ENCODE data around the gene SLC44A3. TPM values are rescaled to one million over a fixed set of nuclear protein-coding genes. Genes with fewer than 3 reads are reported as not detected.
A peak's percentile ranks its signal among the peaks of the same experiment; 100 is the strongest.

Gene SLC44A3
- total RNA-seq, 6 donors from 2014 or later, result 6.3 to 24.2 (median 17.8) TPM

- peaks cover 4 to 20% (median 9%) of the 10 kb centered on the region in 4 donors for H3K4me1 ChIP-seq
- no peak overlapping the region for H3K27ac ChIP-seq
- H3K4me3 ChIP-seq, result no peak overlapping the region
- no peaks in the 10 kb centered on the region for H3K9me3 ChIP-seq
- no peaks in the 10 kb centered on the region for H3K27me3 ChIP-seq
- ATAC-seq (ENCODE audit: low FRiP score in 2 of 2) (no peak), DNase-seq (no peak)
- no peaks in the 10 kb centered on the region for H3K36me3 ChIP-seq
- TF ChIP-seq EP300 (IDR thresholded peaks at IDR 0.05) (no peak), CTCF (IDR thresholded peaks at IDR 0.05) (no peak), POLR2A (IDR thresholded peaks at IDR 0.05) (no peak), POLR2AphosphoS5 (IDR thresholded peaks at IDR 0.05) (no peak)
- 68 to 81% methylated on average over 2 of the region's 2 CpGs for WGBS, 2 donors
Measured at GRCh38 chr1:94817712-94818111, 2.4 kb upstream of the SLC44A3 start.

- DNase-seq (no peak), ATAC-seq (ENCODE audit: low FRiP score in 2 of 2) (no peak)
- no peaks in the 10 kb centered on the region for H3K9me3 ChIP-seq
- TF ChIP-seq CTCF (IDR thresholded peaks at IDR 0.05) (no peak), EP300 (IDR thresholded peaks at IDR 0.05) (no peak), POLR2A (IDR thresholded peaks at IDR 0.05) (no peak), POLR2AphosphoS5 (IDR thresholded peaks at IDR 0.05) (no peak)
- no peaks in the 10 kb centered on the region for H3K27me3 ChIP-seq
- peak overlapping the region in 3 of 4 donors; percentile 54 to 83 (median 70) for H3K27ac ChIP-seq
- 38 to 47% methylated on average over 14 of the region's 14 CpGs for WGBS, 2 donors
- no peaks in the 10 kb centered on the region for H3K36me3 ChIP-seq
- peak overlapping the region; percentile 15 to 69 (median 64) for H3K4me3 ChIP-seq
- peaks cover 4 to 20% (median 9%) of the 10 kb centered on the region in 4 donors for H3K4me1 ChIP-seq
Measured at GRCh38 chr1:94819238-94819944, 766 bp upstream of the SLC44A3 start.

GRCh38 chr1:94820936-94821335 is 779 bp downstream of the SLC44A3 start:
- peak; percentile 7 to 59 for ATAC-seq (ENCODE audit: low FRiP score in 2 of 2)
- Histone ChIP-seq H3K27me3 (no peaks in the 10 kb centered on the region), H3K4me1 (peaks cover 4 to 20% (median 9%) of the 10 kb centered on the region in 4 donors), H3K9me3 (no peaks in the 10 kb centered on the region), H3K4me3 (peak overlapping the region; percentile 41 to 69 (median 64)), H3K27ac (peak overlapping the region in 3 of 4 donors; percentile 54 to 83 (median 70)), H3K36me3 (no peaks in the 10 kb centered on the region)
- WGBS, 2 donors, result 31 to 61% methylated on average over 7 of the region's 7 CpGs
- TF ChIP-seq POLR2AphosphoS5 (IDR thresholded peaks at IDR 0.05) (no peak), CTCF (IDR thresholded peaks at IDR 0.05) (no peak), EP300 (IDR thresholded peaks at IDR 0.05) (no peak), POLR2A (IDR thresholded peaks at IDR 0.05) (no peak)
- DNase-seq, result no peak

GRCh38 chr1:94821636-94822305 is 1.6 kb downstream of the SLC44A3 start:
- Histone ChIP-seq H3K36me3 (no peaks in the 10 kb centered on the region), H3K4me1 (peaks cover 4 to 20% (median 9%) of the 10 kb centered on the region in 4 donors), H3K9me3 (no peaks in the 10 kb centered on the region), H3K27ac (peak overlapping the region in 2 of 4 donors; percentile 7 to 19), H3K27me3 (no peaks in the 10 kb centered on the region), H3K4me3 (peak overlapping the region in 2 of 4 donors; percentile 67 to 69)
- WGBS, 2 donors, result 60 to 70% methylated on average over 9 of the region's 9 CpGs
- DNase-seq (no peak), ATAC-seq (ENCODE audit: low FRiP score in 2 of 2) (no peak)
- no peak for TF ChIP-seq POLR2AphosphoS5 (IDR thresholded peaks at IDR 0.05)
- TF ChIP-seq POLR2A (IDR thresholded peaks at IDR 0.05), result no peak
- no peak for TF ChIP-seq EP300 (IDR thresholded peaks at IDR 0.05)
- no peak for TF ChIP-seq CTCF (IDR thresholded peaks at IDR 0.05)

All from upper lobe of left lung (tissue), 6 donors.